Stomach (tissue), 4 donors: ENCODE results near the gene SLC25A34.

Experiments
- CTCF ChIP-seq, 7 experiments: fragments of 450-650 bp in 4 of 7; fragments of 200-600 bp in 3 of 7; sonication (generic) in 3 of 7; IDR thresholded peaks; one replicate each; pipeline ENCODE4 v1.5.1; 2016 to 2019; ENCODE audit warnings: antibody characterized with exemption in 7 of 7, control low read depth in 2 of 7, mild to moderate bottlenecking in 1 of 7
- POLR2A ChIP-seq, 4 donors: fragments of 450-650 bp; IDR thresholded peaks; one replicate each; pipeline ENCODE4 v1.6.1; 2016; ENCODE audit warnings: antibody characterized with exemption in 4 of 4, control low read depth in 2 of 4, mild to moderate bottlenecking in 1 of 4, moderate library complexity in 1 of 4
- POLR2AphosphoS5 ChIP-seq, 3 donors: sonication (generic); formaldehyde crosslinking; IDR thresholded peaks; one replicate each; pipeline ENCODE4 v1.6.1; 2016; ENCODE audit warnings: antibody characterized with exemption in 3 of 3

- TF ChIP-seq CTCF (IDR thresholded peaks at IDR 0.05), result no peak
- TF ChIP-seq POLR2AphosphoS5 (IDR thresholded peaks at IDR 0.05), result no peak
- no peak for TF ChIP-seq POLR2A (IDR thresholded peaks at IDR 0.05)
Measured at GRCh38 chr1:15722411-15722810, 13.6 kb upstream of the SLC25A34 start.
